Osteoblast (primary cell): Measurements from ENCODE around the gene TEDC2. TPM values are rescaled to one million over a fixed set of nuclear protein-coding genes. Genes with fewer than 3 reads are reported as not detected.

ENCODE experiments used
- DNase-seq: peaks from one replicate; pipeline ENCODE4 v3.0.0; 2011; ENCODE audit warnings: low spot score, mixed read lengths; ENCODE audit not compliant: insufficient read length; ENCODE audit errors: missing footprints
- H2AFZ ChIP-seq: 2 replicates; pipeline ENCODE4 v1.6.0; 2011; ENCODE audit warnings: mild to moderate bottlenecking, low read length
- H3K27ac ChIP-seq: 2 replicates; pipeline ENCODE4 v1.5.1; 2011; ENCODE audit warnings: mild to moderate bottlenecking, low read depth, low read length, moderate library complexity
- H3K27me3 ChIP-seq: 2 replicates; pipeline ENCODE4 v1.6.0; 2012; ENCODE audit warnings: mild to moderate bottlenecking, control low read depth, inconsistent platforms, low read length, moderate library complexity; ENCODE audit not compliant: insufficient read depth
- H3K36me3 ChIP-seq: 2 replicates; pipeline ENCODE4 v1.5.1; 2011; ENCODE audit warnings: mild to moderate bottlenecking, low read length, control low read depth, moderate library complexity; ENCODE audit not compliant: insufficient read depth
- H3K4me1 ChIP-seq: 2 replicates; pipeline ENCODE4 v1.5.1; 2011; ENCODE audit warnings: mild to moderate bottlenecking, low read length, control low read depth, moderate library complexity; ENCODE audit not compliant: insufficient read depth
- H3K4me2 ChIP-seq: 2 replicates; pipeline ENCODE4 v1.6.0; 2011; ENCODE audit warnings: mild to moderate bottlenecking, low read length; ENCODE audit not compliant: insufficient read depth
- H3K4me3 ChIP-seq: fragments of 200-600 bp; sonication (generic); 3 replicates; pipeline ENCODE4 v1.5.1; 2012; ENCODE audit warnings: mild to moderate bottlenecking, low read length, inconsistent platforms; ENCODE audit not compliant: insufficient read depth
- H3K79me2 ChIP-seq: 2 replicates; pipeline ENCODE4 v1.6.0; 2012; ENCODE audit warnings: mild to moderate bottlenecking, low read length, control low read depth, inconsistent platforms; ENCODE audit not compliant: insufficient read depth
- H3K9me3 ChIP-seq: 2 replicates; pipeline ENCODE4 v1.5.1; 2011; ENCODE audit warnings: low read depth, low read length, control low read depth
- H4K20me1 ChIP-seq: 2 replicates; pipeline ENCODE4 v1.6.0; 2012; ENCODE audit warnings: mild to moderate bottlenecking, low read length, control low read depth; ENCODE audit not compliant: insufficient read depth
- total RNA-seq: library from RNA; depleted of rRNA; stranded (reverse); fragments of >200 nt; gene quantifications from 2 replicates; pipeline ENCODE4 v1.2.3, GENCODE V29; 2012
- TF ChIP-seq, protein P1 (sequence below): IDR thresholded peaks from 2 replicates; pipeline ENCODE4 v1.5.1; 2011; ENCODE audit warnings: mild to moderate bottlenecking, low read depth, low read length, moderate library complexity; ENCODE audit errors: extremely low read depth

TEDC2 gene
- total RNA-seq, 1 donor: 5.1 TPM

- peak overlapping the region; percentile 75 for H3K27ac ChIP-seq
- peaks cover 18% of the 10 kb centered on the region for H3K36me3 ChIP-seq
- peaks cover 10% of the 10 kb centered on the region for H3K4me1 ChIP-seq
- H3K79me2 ChIP-seq: peaks cover 38% of the 10 kb centered on the region
- H3K9me3 ChIP-seq: no peaks in the 10 kb centered on the region
- peak overlapping the region; percentile 87 for H3K4me3 ChIP-seq
- H4K20me1 ChIP-seq: peaks cover 6% of the 10 kb centered on the region
- TF ChIP-seq, protein P1, sequence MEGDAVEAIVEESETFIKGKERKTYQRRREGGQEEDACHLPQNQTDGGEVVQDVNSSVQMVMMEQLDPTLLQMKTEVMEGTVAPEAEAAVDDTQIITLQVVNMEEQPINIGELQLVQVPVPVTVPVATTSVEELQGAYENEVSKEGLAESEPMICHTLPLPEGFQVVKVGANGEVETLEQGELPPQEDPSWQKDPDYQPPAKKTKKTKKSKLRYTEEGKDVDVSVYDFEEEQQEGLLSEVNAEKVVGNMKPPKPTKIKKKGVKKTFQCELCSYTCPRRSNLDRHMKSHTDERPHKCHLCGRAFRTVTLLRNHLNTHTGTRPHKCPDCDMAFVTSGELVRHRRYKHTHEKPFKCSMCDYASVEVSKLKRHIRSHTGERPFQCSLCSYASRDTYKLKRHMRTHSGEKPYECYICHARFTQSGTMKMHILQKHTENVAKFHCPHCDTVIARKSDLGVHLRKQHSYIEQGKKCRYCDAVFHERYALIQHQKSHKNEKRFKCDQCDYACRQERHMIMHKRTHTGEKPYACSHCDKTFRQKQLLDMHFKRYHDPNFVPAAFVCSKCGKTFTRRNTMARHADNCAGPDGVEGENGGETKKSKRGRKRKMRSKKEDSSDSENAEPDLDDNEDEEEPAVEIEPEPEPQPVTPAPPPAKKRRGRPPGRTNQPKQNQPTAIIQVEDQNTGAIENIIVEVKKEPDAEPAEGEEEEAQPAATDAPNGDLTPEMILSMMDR: no peak
- DNase-seq: no peak
- peak overlapping the region; percentile 89 for H3K4me2 ChIP-seq
- H3K27me3 ChIP-seq: no peaks in the 10 kb centered on the region
- H2AFZ ChIP-seq: peak overlapping the region; percentile 93
Observed at GRCh38 chr16:2428784-2429033, 31.2 kb upstream of the TEDC2 start.

DNA sequence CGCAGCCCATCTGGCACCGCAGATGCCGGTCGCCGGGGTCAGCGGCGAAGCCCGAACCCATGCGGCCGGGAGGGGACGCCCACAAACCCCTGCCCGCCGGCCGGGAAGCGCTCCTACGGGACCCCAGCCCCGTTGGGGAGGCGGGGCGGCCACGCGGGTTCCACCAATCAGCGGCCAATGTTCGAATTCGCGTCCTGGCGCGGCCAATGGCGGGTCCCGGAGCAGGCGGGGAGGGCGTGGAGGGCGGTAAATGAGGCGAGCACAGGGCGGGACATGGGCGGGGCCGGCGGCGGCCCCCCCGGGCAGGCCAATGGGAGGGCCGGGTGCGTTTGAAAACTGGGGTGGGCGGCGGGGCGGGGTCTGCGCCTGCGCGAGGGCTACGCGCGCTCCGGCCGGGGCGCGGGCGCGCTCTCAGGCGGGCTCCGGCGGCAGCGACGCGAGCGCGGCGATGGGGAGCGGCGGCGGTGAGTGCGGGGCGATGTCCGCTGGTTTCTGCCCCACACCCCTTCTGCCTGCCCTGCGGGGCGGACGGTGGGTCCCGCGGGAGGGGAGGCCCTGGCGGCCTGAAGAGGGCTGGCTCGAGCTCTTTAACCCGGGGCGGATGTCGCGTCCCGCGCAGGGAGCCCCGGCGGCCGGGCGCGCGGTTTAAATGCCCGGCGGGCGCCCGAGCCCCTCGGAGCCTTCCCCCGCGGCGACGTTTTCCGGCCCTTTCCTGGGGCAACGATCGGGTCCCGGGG, 30.7 kb upstream of the TEDC2 start, which contains the start of gene CCNF:
Gene CCNF, plus strand, starts transcription at position 414 of the 737 bp plus-strand sequence. Its CDS starts 35 bp downstream, at position 449.
- Histone ChIP-seq H3K4me3 (peak within 1 kb of the TSS; percentile 87), H3K4me2 (peak within 1 kb of the TSS; percentile 89), H3K36me3 (peaks cover 21% of the 10 kb centered on the region), H3K9me3 (no peaks in the 10 kb centered on the region), H3K27me3 (no peaks in the 10 kb centered on the region), H3K4me1 (peaks cover 10% of the 10 kb centered on the region), H3K27ac (peak within 1 kb of the TSS; percentile 75), H2AFZ (peak within 1 kb of the TSS; percentile 93), H4K20me1 (peaks cover 6% of the 10 kb centered on the region), H3K79me2 (peaks cover 39% of the 10 kb centered on the region)
- TF ChIP-seq, protein P1: no peak
- DNase-seq: peak; percentile 100

- Histone ChIP-seq H2AFZ (peak overlapping the region; percentile 52), H3K36me3 (peaks cover 23% of the 10 kb centered on the region), H3K4me2 (peak overlapping the region; percentile 86), H3K27me3 (no peaks in the 10 kb centered on the region), H3K4me3 (peak overlapping the region; percentile 87), H3K9me3 (no peaks in the 10 kb centered on the region), H3K4me1 (peaks cover 10% of the 10 kb centered on the region), H3K79me2 (peaks cover 41% of the 10 kb centered on the region), H3K27ac (no peak overlapping the region), H4K20me1 (peaks cover 6% of the 10 kb centered on the region)
- peak; percentile 94 for DNase-seq
- TF ChIP-seq, protein P1: peak; percentile 14
Observed at GRCh38 chr16:2429771-2430663, 29.9 kb upstream of the TEDC2 start.

- Histone ChIP-seq H3K27ac (no peak overlapping the region), H2AFZ (no peak overlapping the region), H3K4me3 (no peak overlapping the region), H4K20me1 (peaks cover 6% of the 10 kb centered on the region), H3K36me3 (peaks cover 34% of the 10 kb centered on the region), H3K4me2 (no peak overlapping the region), H3K27me3 (no peaks in the 10 kb centered on the region), H3K4me1 (peaks cover 10% of the 10 kb centered on the region), H3K9me3 (no peaks in the 10 kb centered on the region), H3K79me2 (peaks cover 41% of the 10 kb centered on the region)
- peak; percentile 19 for DNase-seq
- TF ChIP-seq, protein P1: no peak
Observed at GRCh38 chr16:2432286-2432685, 27.6 kb upstream of the TEDC2 start.
